Stimulated activated CD4-positive, alpha-beta T cell treated with anti-CD3 and anti-CD28 coated beads, Interleukin-15, amount 100 ng/mL, for 24 hours (primary cell): ENCODE data around the gene RBP3.
"Not testable (repeated sequence)": the region's sequence is repeated elsewhere in the genome, so short reads cannot be mapped to it uniquely, and the experiment has no call there.

Experiments
- DNase-seq: peaks from one replicate; pipeline ENCODE4 v3.0.0-alpha.2; 2020

RBP3 gene

GRCh38 chr10:47376522-47377220, 28.5 kb downstream of the RBP3 start:
- no peak for DNase-seq

- DNase-seq, result no peak
These were observed 30.0 kb downstream of the RBP3 start for GRCh38 chr10:47378183-47378510.

- DNase-seq, result no peak
These were observed 30.7 kb downstream of the RBP3 start for GRCh38 chr10:47378606-47379444.

- no peak for DNase-seq
These were observed 31.3 kb downstream of the RBP3 start for GRCh38 chr10:47379445-47379785.

- DNase-seq, result no peak
These were observed 31.7 kb downstream of the RBP3 start for GRCh38 chr10:47379901-47380300.

GRCh38 chr10:47380341-47381102, 32.4 kb downstream of the RBP3 start:
- DNase-seq, result no peak

- DNase-seq, result no peak
These were observed 32.9 kb downstream of the RBP3 start for GRCh38 chr10:47381103-47381395.

GRCh38 chr10:47381427-47382379, 33.5 kb downstream of the RBP3 start:
- DNase-seq, result no peak

GRCh38 chr10:47383261-47384147, 35.3 kb downstream of the RBP3 start:
- DNase-seq, result no peak

GRCh38 chr10:47384148-47384921, 36.2 kb downstream of the RBP3 start, which contains the start of gene ZNF488:
TSS of gene ZNF488 (minus strand) at chr10:47384293. CDS start at chr10:47368829, 15,464 bp downstream.
- peak; percentile 84 for DNase-seq

- not testable (repeated sequence) for DNase-seq
These were observed 37.9 kb downstream of the RBP3 start for GRCh38 chr10:47386104-47386503.

GRCh38 chr10:47388879-47389278, 40.7 kb downstream of the RBP3 start:
- DNase-seq, result no peak

- no peak for DNase-seq
These were observed 41.5 kb downstream of the RBP3 start for GRCh38 chr10:47389619-47390018.

- no peak for DNase-seq
These were observed 48.2 kb downstream of the RBP3 start for GRCh38 chr10:47396311-47396717.

- no peak for DNase-seq
These were observed 49.1 kb downstream of the RBP3 start for GRCh38 chr10:47397256-47397655.

GRCh38 chr10:47400251-47400650, 52.1 kb downstream of the RBP3 start:
- DNase-seq, result no peak

- DNase-seq, result no peak
These were observed 52.6 kb downstream of the RBP3 start for GRCh38 chr10:47400786-47401185.

GRCh38 chr10:47401210-47401609, 53.0 kb downstream of the RBP3 start:
- no peak for DNase-seq

GRCh38 chr10:47401874-47402640, 53.9 kb downstream of the RBP3 start:
- no peak for DNase-seq
